GM12801 (cell line): ENCODE results near the gene DIRAS2.

ENCODE experiments used
- TF ChIP-seq, protein P1 (sequence below): IDR thresholded peaks from one replicate; pipeline ENCODE4 v1.5.1; 2011; ENCODE audit warnings: control low read depth; ENCODE audit not compliant: insufficient read length; ENCODE audit errors: extremely low read depth

The DIRAS2 gene

GRCh38 chr9:90578126-90578815 lies 64.4 kb downstream of the DIRAS2 start:
- TF ChIP-seq, protein P1, sequence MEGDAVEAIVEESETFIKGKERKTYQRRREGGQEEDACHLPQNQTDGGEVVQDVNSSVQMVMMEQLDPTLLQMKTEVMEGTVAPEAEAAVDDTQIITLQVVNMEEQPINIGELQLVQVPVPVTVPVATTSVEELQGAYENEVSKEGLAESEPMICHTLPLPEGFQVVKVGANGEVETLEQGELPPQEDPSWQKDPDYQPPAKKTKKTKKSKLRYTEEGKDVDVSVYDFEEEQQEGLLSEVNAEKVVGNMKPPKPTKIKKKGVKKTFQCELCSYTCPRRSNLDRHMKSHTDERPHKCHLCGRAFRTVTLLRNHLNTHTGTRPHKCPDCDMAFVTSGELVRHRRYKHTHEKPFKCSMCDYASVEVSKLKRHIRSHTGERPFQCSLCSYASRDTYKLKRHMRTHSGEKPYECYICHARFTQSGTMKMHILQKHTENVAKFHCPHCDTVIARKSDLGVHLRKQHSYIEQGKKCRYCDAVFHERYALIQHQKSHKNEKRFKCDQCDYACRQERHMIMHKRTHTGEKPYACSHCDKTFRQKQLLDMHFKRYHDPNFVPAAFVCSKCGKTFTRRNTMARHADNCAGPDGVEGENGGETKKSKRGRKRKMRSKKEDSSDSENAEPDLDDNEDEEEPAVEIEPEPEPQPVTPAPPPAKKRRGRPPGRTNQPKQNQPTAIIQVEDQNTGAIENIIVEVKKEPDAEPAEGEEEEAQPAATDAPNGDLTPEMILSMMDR = no peak

DNA sequence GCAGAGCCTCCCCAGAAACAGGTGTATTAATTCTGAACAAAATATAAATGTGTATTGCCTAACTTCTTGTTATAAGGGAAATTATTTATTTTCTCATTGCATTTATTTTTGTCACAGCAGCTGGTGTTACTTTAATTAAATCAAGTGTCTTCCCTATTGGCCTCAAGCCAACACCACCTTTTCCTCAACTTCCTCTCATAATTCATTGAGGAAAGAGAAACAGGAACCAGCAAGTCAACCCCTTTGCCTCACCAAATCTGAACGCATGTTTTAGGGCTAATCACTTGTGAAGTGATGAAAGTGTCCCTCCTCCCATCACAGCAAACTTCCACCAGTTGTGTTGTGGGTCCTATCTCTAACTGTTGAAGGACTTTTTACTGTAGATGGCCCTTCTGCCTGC lies 73.1 kb downstream of the DIRAS2 start:
- TF ChIP-seq, protein P1 = no peak

- TF ChIP-seq, protein P1 = no peak
Observed at GRCh38 chr9:90568667-90569066, 74.0 kb downstream of the DIRAS2 start.

DNA sequence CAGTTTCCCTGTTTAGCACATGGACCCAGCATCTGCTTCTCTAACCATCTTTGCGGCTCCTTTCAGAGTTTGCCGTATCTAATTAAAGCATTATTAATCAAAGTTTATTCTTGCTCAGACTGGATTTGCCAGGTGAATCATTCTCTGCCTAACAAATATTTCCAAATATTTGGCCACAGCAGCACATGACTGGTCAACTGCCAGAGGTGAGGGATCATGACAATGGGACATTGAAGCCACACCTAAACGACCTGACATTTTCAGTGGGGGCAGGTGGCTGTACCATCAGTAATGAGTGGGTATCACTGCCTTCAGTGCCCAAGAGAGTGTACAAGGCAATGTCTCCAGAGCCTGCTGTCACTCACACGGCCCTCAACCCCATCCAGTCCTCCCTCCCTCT lies 80.4 kb downstream of the DIRAS2 start:
- TF ChIP-seq, protein P1 = no peak
